Chondrocyte (in vitro differentiated cells): ENCODE data around the gene ERG28. TPM values are rescaled to one million over a fixed set of nuclear protein-coding genes. Genes with fewer than 3 reads are reported as not detected.

ENCODE experiments used
- DNase-seq: peaks from one replicate; pipeline ENCODE4 v3.0.0; 2021; ENCODE audit warnings: mixed read lengths, low spot score
- H3K27ac Mint-ChIP-seq: one replicate; pipeline ENCODE4 v1.8.0; 2021; ENCODE audit warnings: mild to moderate bottlenecking, moderate library complexity, mixed read lengths; ENCODE audit not compliant: unreplicated experiment
- H3K27me3 Mint-ChIP-seq: 2 replicates; pipeline ENCODE4 v1.8.0; 2021; ENCODE audit warnings: low read depth, mixed read lengths
- H3K36me3 Mint-ChIP-seq: 2 replicates; pipeline ENCODE4 v1.8.0; 2021; ENCODE audit warnings: low read depth, mixed read lengths
- H3K4me1 Mint-ChIP-seq: 2 replicates; pipeline ENCODE4 v1.8.0; 2021; ENCODE audit warnings: low read depth, mild to moderate bottlenecking, mixed read lengths
- H3K4me3 Mint-ChIP-seq: one replicate; pipeline ENCODE4 v1.8.0; 2021; ENCODE audit warnings: mild to moderate bottlenecking, moderate library complexity, mixed read lengths; ENCODE audit not compliant: unreplicated experiment
- H3K9me3 Mint-ChIP-seq: 2 replicates; pipeline ENCODE4 v1.8.0; 2021; ENCODE audit warnings: low read depth, mixed read lengths
- long read RNA-seq: library from polyadenylated mRNA; stranded (forward); transcript quantifications from one replicate; pipeline ENCODE4 v2.0.0, GENCODE V29; 2021
- total RNA-seq: library from RNA; stranded (reverse); gene quantifications from 3 replicates; pipeline ENCODE4 v1.2.1, GENCODE V29; 2021
- TF ChIP-seq, protein P1 (sequence below): fragments of 200-600 bp; sonication (generic); IDR thresholded peaks from 2 replicates; pipeline ENCODE4 v1.5.0; 2021; ENCODE audit warnings: antibody characterized with exemption, mild to moderate bottlenecking, moderate library complexity

ERG28 gene, protein sequence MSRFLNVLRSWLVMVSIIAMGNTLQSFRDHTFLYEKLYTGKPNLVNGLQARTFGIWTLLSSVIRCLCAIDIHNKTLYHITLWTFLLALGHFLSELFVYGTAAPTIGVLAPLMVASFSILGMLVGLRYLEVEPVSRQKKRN
- total RNA-seq, result 15.5 to 20.4 TPM (median 16.7 TPM) in 3 replicates
- long read RNA-seq, transcript ERG28-201 (5 exons, 2,633 nt), result major isoform, 54 of 63 reads
- long read RNA-seq, partial matches to known transcripts, result 2 of 63 reads
- long read RNA-seq, other reads (novel, unspliced or antisense), result 7 of 63 reads

DNA sequence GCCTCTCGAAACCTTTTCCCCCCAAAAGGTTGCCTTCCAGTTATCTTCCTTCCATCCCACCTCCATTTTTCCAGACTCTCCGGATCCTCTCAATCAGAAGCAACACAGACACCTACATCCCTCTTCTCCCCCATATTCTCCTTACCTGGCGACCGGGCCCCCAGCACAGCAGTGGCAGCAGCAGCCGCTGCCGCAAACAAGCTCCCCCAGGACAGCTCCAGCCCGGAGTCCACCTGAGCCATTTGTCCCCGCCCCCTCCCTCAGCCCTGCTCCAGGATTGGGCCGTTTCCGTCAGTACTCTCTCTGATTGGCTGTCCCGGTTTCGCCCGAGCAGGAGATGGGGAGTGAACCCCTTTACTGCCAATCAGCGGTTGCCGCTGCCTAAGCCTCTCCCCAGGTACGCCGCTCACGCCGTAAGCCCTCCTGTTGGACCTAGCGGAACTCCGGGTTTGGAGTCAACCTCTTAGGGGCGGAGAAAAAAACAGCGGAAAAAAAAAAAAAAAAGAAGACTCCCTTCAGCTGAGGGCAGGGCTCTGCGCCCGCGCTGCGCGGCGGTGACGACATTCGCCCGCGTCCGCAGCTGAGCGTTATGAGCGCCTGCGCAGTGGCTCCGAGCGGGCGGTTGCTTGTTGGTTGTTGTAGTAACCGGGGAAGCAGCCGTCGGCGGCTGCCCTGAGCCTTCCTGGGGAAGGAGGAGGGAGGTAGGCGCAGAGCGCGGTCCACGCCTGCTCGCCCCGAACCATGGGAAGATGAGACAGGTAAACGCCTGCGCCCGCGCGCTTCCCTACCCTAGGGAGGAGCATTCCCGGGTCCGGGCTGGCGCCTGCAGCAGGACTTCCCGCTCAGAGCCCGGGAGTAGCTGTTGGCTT lies at the start of gene ERG28, which contains the start of gene TTLL5:
ERG28 (minus strand) TSS at position 247 of the 869 bp plus-strand sequence. CDS start 3,374 bp downstream, outside the sequence.
TTLL5 (plus strand) TSS at position 617 of the 869 bp plus-strand sequence. CDS start 1,904 bp downstream, outside the sequence.
- DNase-seq, result peak; percentile 99
- TF ChIP-seq, protein P1, sequence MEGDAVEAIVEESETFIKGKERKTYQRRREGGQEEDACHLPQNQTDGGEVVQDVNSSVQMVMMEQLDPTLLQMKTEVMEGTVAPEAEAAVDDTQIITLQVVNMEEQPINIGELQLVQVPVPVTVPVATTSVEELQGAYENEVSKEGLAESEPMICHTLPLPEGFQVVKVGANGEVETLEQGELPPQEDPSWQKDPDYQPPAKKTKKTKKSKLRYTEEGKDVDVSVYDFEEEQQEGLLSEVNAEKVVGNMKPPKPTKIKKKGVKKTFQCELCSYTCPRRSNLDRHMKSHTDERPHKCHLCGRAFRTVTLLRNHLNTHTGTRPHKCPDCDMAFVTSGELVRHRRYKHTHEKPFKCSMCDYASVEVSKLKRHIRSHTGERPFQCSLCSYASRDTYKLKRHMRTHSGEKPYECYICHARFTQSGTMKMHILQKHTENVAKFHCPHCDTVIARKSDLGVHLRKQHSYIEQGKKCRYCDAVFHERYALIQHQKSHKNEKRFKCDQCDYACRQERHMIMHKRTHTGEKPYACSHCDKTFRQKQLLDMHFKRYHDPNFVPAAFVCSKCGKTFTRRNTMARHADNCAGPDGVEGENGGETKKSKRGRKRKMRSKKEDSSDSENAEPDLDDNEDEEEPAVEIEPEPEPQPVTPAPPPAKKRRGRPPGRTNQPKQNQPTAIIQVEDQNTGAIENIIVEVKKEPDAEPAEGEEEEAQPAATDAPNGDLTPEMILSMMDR, result no peak
- peaks cover 3% of the 10 kb centered on the region for H3K36me3 Mint-ChIP-seq
- H3K4me3 Mint-ChIP-seq, result peak within 1 kb of the TSS; percentile 100
- H3K4me1 Mint-ChIP-seq, result peaks cover 27% of the 10 kb centered on the region
- H3K9me3 Mint-ChIP-seq, result no peaks in the 10 kb centered on the region
- H3K27ac Mint-ChIP-seq, result peak within 1 kb of the TSS; percentile 87
- no peaks in the 10 kb centered on the region for H3K27me3 Mint-ChIP-seq

- no peak for DNase-seq
Observed at GRCh38 chr14:75709207-75709812, 48.6 kb upstream of the ERG28 start.

GRCh38 chr14:75705014-75705413 lies 44.3 kb upstream of the ERG28 start:
- no peak overlapping the region for H3K27ac Mint-ChIP-seq
- peaks cover 13% of the 10 kb centered on the region for H3K36me3 Mint-ChIP-seq
- peaks cover 18% of the 10 kb centered on the region for H3K4me1 Mint-ChIP-seq
- H3K4me3 Mint-ChIP-seq, result no peak overlapping the region
- no peak for DNase-seq
- H3K27me3 Mint-ChIP-seq, result no peaks in the 10 kb centered on the region
- TF ChIP-seq, protein P1, result no peak
- no peaks in the 10 kb centered on the region for H3K9me3 Mint-ChIP-seq

More at GRCh38 chr14:75709207-75709812, 48.6 kb upstream of the ERG28 start:
- H3K36me3 Mint-ChIP-seq, result peaks cover 5% of the 10 kb centered on the region
- peaks cover 26% of the 10 kb centered on the region for H3K4me1 Mint-ChIP-seq
- no peak overlapping the region for H3K4me3 Mint-ChIP-seq
- no peaks in the 10 kb centered on the region for H3K27me3 Mint-ChIP-seq
- TF ChIP-seq, protein P1, result peak; percentile 92
- no peaks in the 10 kb centered on the region for H3K9me3 Mint-ChIP-seq
- peak overlapping the region; percentile 58 for H3K27ac Mint-ChIP-seq

DNA sequence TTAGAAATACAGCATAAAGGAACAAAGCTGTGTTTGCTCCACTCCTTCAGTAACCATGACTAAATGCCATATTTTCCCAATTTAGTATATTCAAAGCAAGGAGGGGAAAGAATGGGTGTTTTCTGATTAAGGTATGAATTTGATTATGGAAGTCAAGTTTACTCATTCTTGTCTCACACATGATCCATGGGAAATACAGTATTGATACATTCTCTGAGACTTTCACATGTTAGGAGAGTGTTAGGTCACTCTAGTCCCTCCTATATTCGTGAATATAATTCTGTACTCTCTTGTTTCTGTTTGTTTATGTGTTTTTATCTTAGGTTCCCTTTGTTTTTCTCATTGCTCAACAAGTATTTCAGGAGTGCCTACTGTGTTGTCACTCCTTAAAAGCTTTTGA lies 42.8 kb upstream of the ERG28 start:
- DNase-seq, result no peak
- Mint-ChIP-seq H3K4me3 (no peak overlapping the region), H3K27me3 (no peaks in the 10 kb centered on the region), H3K27ac (no peak overlapping the region), H3K4me1 (peaks cover 16% of the 10 kb centered on the region), H3K36me3 (peaks cover 21% of the 10 kb centered on the region), H3K9me3 (no peaks in the 10 kb centered on the region)
- TF ChIP-seq, protein P1, result no peak
